ENCODE data around the gene PPP1R3F.
"Not testable (repeated sequence)": the region's sequence is repeated elsewhere in the genome, so short reads cannot be mapped to it uniquely, and the experiment has no call there.

The PPP1R3F gene

DNA sequence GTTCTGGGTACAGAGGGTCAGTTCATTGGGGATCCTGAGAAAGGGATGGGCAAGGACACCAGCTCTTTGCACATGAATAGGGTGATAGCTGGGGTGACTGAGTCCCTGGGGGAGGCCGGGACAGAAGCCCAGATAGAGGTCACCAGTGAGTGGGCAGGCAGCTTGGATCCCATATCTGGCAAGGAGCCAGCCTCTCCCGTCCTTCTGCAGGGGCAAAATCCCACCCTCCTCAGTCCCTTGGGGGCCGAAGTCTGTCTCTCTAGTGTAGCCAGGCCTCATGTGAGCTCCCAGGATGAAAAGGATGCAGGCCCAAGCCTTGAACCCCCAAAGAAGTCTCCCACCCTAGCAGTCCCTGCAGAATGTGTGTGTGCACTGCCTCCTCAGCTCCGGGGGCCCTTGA is 17.0 kb downstream of the PPP1R3F start:
- no peak overlapping the region for H3K27ac ChIP-seq
- no peak for TF ChIP-seq CTCF (conservative IDR thresholded peaks at IDR 0.05)

- no peak for TF ChIP-seq CTCF (conservative IDR thresholded peaks at IDR 0.05)
- H3K27ac ChIP-seq, result no peak overlapping the region
Measured at GRCh38 chrX:49287665-49288064, 18.1 kb downstream of the PPP1R3F start.

DNA sequence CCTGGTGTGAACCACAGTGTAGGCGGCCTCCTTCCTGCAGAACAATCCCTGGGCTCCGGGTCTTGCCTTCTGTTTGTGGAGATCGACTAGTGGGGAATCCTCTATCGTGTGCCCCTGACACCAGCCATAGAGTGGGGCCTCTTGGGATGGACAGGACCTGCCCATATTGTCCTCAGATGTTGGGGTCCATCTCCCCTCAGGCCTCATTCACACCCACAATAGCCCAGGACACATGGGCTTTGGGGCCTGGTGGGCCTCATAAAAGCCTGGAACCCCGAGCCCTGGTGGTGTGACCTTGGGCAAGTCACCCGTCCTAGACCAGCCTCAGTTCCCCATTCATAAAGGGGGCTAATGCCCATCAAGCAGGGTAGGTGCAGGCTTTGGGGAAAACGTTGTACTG is 20.6 kb downstream of the PPP1R3F start:
- no peak for TF ChIP-seq CTCF (conservative IDR thresholded peaks at IDR 0.05)
- H3K27ac ChIP-seq, result no peak overlapping the region

DNA sequence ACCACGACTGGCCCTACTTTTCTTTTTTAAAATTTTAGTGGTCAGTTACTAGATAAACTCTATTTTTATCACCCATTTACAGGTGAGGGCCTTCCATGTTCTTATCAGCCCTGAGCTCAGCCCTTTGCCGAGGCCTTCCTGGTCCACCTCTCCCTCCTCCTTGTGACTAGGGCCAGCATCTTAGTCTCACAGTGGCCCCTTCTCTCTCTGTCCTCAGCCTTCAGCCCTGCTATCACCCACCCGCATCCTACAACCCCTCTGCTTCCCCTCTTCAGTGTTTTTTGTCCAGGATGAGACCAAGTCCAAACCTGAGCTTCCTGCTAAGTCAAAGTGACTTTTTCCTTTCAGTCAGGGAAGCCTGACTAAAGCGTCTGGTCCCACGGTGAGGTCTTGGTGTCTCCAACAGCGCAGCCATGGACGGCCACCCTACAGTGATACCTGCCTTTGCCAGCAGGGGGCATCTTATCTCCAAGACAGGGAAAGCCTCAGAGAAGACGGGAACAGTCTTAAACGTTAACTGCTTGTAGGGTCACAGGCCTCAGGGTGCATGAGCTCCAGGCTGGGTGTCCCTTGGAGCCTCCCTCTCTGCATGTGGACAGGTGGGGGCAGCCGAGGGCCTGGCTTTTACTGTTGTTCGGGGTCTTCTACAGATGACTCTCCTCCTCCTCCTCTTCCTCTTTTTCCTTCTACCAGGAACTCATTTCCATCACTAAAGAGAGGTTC is 22.2 kb downstream of the PPP1R3F start:
- peak; percentile 57 for TF ChIP-seq CTCF (conservative IDR thresholded peaks at IDR 0.05)
- H3K27ac ChIP-seq, result no peak overlapping the region

- no peak for TF ChIP-seq CTCF (conservative IDR thresholded peaks at IDR 0.05)
- no peak overlapping the region for H3K27ac ChIP-seq
Measured at GRCh38 chrX:49292400-49293362, 23.1 kb downstream of the PPP1R3F start.

DNA sequence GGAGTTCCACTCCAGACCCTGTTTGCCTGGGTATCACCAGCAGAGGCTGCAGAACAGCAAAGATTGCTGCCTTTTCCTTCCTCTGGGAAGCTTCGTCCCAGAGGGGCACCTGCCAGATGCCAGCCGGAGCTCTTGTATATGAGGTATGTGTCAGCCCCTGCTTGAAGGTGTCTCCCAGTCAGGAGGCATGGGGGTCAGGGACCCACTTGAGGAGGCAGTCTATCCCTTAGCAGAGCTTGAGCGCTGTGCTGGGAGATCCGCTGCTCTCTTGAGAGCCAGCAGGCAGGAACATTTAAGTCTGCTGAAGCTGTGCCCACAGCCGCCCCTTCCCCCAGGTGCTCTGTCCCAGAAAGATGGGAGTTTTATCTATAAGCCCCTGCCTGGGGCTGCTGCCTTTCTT is 29.7 kb downstream of the PPP1R3F start:
- H3K27ac ChIP-seq, result not testable (repeated sequence)

DNA sequence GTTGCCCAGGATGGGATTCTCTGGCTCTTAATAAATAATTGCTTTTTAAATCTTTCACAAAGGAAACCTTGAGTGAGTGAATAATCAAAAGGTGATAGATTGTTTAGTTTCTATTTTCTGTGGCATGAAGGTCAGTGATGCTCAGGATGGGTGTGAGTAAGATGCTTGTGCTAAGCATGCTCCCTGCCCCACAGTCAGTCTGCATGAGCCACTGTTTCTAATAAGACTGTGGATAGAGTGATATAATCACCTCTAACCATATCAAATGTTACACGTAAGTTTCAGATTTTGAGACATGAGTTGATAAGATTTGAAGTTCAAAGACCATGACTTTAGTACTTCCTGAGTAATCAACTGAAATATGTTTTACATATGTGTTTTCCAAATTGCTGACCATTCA is 31.1 kb downstream of the PPP1R3F start:
- no peak for TF ChIP-seq CTCF (conservative IDR thresholded peaks at IDR 0.05)
- H3K27ac ChIP-seq, result no peak overlapping the region
